ENCODE data around the gene PYHIN1. TPM values are rescaled to one million over a fixed set of nuclear protein-coding genes. Genes with fewer than 3 reads are reported as not detected.

Gene PYHIN1
- total and polyA plus RNA-seq, 2 of the 4 experiments (the other 2 are of a cell fraction), result not detected

GRCh38 chr1:158893654-158894053 is 37.7 kb upstream of the PYHIN1 start:
- no peak overlapping the region for H3K4me3 ChIP-seq (ENCODE audit: insufficient read depth, low read depth, low read length)
- no peak overlapping the region for H4K5ac ChIP-seq (ENCODE audit: low read depth, low read length)
- no peak overlapping the region for H4K91ac ChIP-seq (ENCODE audit: insufficient read depth, low read depth, low read length)
- H3K36me3 ChIP-seq (ENCODE audit: control insufficient read depth, insufficient read depth, low read length), result no peaks in the 10 kb centered on the region
- no peaks in the 10 kb centered on the region for H3K27me3 ChIP-seq (ENCODE audit: control insufficient read depth, insufficient read depth, low read length)
- no peak overlapping the region for H3K4ac ChIP-seq (ENCODE audit: low read depth, low read length)
- H2AK9ac ChIP-seq (replicated peaks; ENCODE audit: low read depth, low read length, poor library complexity), result no peak overlapping the region
- no peak overlapping the region for H3K4me2 ChIP-seq (ENCODE audit: low read depth, low read length)
- H3K4me1 ChIP-seq (ENCODE audit: control insufficient read depth, insufficient read depth, low read length), result no peaks in the 10 kb centered on the region
- no peak overlapping the region for H4K8ac ChIP-seq (ENCODE audit: low read depth in 2 of 2, low read length in 2 of 2)
- no peaks in the 10 kb centered on the region for H4K20me1 ChIP-seq (ENCODE audit: insufficient read depth, low read length)
- no peak overlapping the region for H3K27ac ChIP-seq (ENCODE audit: insufficient read depth, low read length)
- no peak overlapping the region for H3K23ac ChIP-seq (ENCODE audit: low read depth, low read length)
- no peak overlapping the region for H3K56ac ChIP-seq (ENCODE audit: extremely low read depth, insufficient read depth, low read length)
- no peak overlapping the region for H3K9ac ChIP-seq (ENCODE audit: low read depth, low read length)
- H2BK20ac ChIP-seq (ENCODE audit: low read depth, low read length), result no peak overlapping the region
- H3K14ac ChIP-seq (replicated peaks; ENCODE audit: low read depth, low read length), result no peak overlapping the region
- ATAC-seq (ENCODE audit: low read depth), result no peak
- no peaks in the 10 kb centered on the region for H3K9me1 ChIP-seq (ENCODE audit: insufficient read depth, low read length)
- DNase-seq, result no peak
- no peaks in the 10 kb centered on the region for H3K9me3 ChIP-seq (ENCODE audit: control insufficient read depth, insufficient read depth, low read length)
- dilution Hi-C loops (cut with HindIII; ENCODE audit: low sequenced_read_pairs, unreplicated experiment), result no loop called here
- no peak overlapping the region for H2BK120ac ChIP-seq (ENCODE audit: low read depth, low read length)
- TF ChIP-seq CHD1 (IDR thresholded peaks at IDR 0.05; ENCODE audit: low read depth, low read length) (no peak), NFE2L2 (IDR thresholded peaks at IDR 0.05; ENCODE audit: low read depth, low read length) (no peak), RAD21 (IDR thresholded peaks at IDR 0.05; ENCODE audit: low read length) (no peak), MAFK (IDR thresholded peaks at IDR 0.05; ENCODE audit: low read depth, low read length) (no peak), MXI1 (IDR thresholded peaks at IDR 0.05; ENCODE audit: borderline replicate concordance, low read depth, low read length) (no peak), BHLHE40 (IDR thresholded peaks at IDR 0.05; ENCODE audit: low read depth, low read length) (no peak), MAZ (IDR thresholded peaks at IDR 0.05; ENCODE audit: borderline replicate concordance, low read depth, low read length) (no peak), RFX5 (IDR thresholded peaks at IDR 0.05; ENCODE audit: low read depth, low read length) (no peak), CTCF (conservative IDR thresholded peaks at IDR 0.05; ENCODE audit: low read depth, low read length) (no peak), SMC3 (IDR thresholded peaks at IDR 0.05; ENCODE audit: low read depth, low read length) (no peak), CEBPB (IDR thresholded peaks at IDR 0.05; ENCODE audit: low read depth, low read length) (no peak)
- H2BK5ac ChIP-seq (ENCODE audit: low read depth, low read length, poor library complexity, severe bottlenecking), result no peak overlapping the region
- no peak overlapping the region for H2BK15ac ChIP-seq (ENCODE audit: low read depth, low read length)
- no peak overlapping the region for H2AFZ ChIP-seq (replicated peaks; ENCODE audit: low read length, poor library complexity)
- in situ Hi-C loops (cut with MboI; ENCODE audit: low sequenced_read_pairs), result no loop called here
- H2AK5ac ChIP-seq (ENCODE audit: low read depth, low read length), result no peak overlapping the region
- no peaks in the 10 kb centered on the region for H3K79me1 ChIP-seq (ENCODE audit: low read depth in 1 of 2, low read length in 2 of 2)
- intact Hi-C loops (cut with micrococcal nuclease), result no loop called here
- ChIA-PET CTCF (no interaction called here), POLR2A (ENCODE audit: unreplicated experiment) (no interaction called here)
- no peak overlapping the region for H3K18ac ChIP-seq (ENCODE audit: low read depth, low read length)
- BruUV-seq (replicated peaks), result no TSS peak
